HG03575 (cell line): ENCODE data around the gene MAN1A1.

Source experiments
- ATAC-seq: cut with Tn5 transposase; IDR thresholded peaks from one replicate; pipeline ENCODE4 v1.9.1; 2021; ENCODE audit not compliant: unreplicated experiment, insufficient number of reproducible peaks, low FRiP score; ENCODE audit errors: extremely low read depth

The MAN1A1 gene

GRCh38 chr6:119255492-119255891, 94.1 kb downstream of the MAN1A1 start:
- no peak for ATAC-seq

- ATAC-seq: no peak
These were observed 99.5 kb downstream of the MAN1A1 start for GRCh38 chr6:119250036-119250435.

GRCh38 chr6:119249319-119249718, 100.2 kb downstream of the MAN1A1 start:
- ATAC-seq: no peak

- ATAC-seq: no peak
These were observed 102.1 kb downstream of the MAN1A1 start for GRCh38 chr6:119247504-119247903.

- ATAC-seq: no peak
These were observed 105.9 kb downstream of the MAN1A1 start for GRCh38 chr6:119243657-119244056.

DNA sequence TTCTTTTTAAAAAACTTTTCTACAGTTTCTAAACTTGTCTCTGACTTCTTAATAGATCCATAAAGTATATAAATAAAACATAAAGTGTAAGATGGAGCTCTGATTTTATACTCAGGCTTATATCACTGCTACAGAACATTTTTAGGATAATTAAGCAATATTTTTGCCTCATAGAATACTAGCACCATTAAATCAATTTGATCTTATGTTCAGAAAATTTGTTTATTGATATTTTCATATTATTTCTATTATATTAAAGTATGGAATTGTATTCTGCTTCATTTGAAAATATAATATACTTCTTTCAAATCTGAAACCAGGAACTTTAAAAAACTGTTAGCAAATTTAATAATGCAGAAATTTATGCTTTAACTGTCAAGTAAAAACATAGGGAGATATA, 106.5 kb downstream of the MAN1A1 start:
- ATAC-seq: no peak

- ATAC-seq: no peak
These were observed 107.8 kb downstream of the MAN1A1 start for GRCh38 chr6:119241540-119242309.

DNA sequence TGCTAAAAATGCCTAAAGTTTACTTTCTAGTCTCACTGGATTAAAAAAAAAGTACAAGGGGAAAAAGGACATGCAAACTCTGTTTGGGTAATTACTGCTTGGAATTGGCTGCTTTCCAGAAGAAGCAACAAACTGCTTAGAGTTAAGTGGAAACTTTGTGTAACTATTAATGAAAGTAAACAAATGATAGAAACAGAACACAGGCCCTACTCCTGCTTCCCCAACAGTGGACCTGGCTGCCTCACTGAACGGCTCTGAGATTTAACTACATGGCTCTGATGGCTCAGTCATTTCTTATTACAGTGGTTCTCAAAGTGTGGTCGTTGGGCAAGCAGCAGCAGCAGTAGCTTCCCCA, 108.5 kb downstream of the MAN1A1 start:
- ATAC-seq: no peak

GRCh38 chr6:119240257-119241110, 109.1 kb downstream of the MAN1A1 start:
- no peak for ATAC-seq

DNA sequence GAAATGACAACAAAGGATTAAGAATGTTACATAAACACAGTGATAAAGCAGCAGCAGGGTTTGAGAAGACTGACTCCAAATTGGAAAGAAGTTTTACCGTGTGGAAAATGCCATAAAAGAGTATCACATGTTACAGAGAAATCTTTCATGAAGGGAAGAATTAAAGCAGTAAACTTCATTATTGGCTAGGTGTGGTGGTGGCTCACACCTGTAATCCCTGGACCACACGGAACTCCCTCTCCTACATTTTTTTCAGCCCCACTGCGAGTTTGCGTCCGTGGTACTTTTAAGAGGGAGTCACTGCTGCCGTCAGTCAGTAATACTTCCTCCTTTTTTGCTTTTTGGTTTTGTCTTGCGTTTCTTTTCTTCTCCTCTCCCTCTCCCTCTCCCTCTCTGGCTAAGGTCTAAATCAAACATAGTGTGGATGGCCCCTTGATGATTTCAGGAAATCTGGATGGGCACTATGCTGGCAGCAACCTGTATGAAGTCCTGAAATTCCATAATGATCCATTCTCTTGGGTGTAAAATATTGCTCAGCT, 112.3 kb downstream of the MAN1A1 start:
- ATAC-seq: no peak

DNA sequence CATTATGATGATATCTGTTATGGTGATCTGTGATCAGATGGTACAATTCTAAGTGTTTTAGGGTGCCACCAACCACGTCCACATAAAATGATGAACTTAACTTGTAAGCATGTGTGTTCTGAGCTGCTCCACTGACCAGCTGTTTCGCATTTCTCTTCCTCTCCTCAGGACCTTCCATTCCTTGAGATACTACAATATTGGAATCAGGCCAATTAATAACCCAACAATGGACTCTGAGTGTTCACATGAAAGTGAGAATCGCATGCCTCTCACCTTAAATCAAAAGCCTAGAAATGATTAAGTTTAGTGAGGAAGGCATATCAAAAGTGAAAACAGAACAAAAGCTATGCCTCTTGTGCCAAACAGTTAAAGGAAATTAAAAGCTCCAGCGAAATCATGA, 114.6 kb downstream of the MAN1A1 start:
- no peak for ATAC-seq

DNA sequence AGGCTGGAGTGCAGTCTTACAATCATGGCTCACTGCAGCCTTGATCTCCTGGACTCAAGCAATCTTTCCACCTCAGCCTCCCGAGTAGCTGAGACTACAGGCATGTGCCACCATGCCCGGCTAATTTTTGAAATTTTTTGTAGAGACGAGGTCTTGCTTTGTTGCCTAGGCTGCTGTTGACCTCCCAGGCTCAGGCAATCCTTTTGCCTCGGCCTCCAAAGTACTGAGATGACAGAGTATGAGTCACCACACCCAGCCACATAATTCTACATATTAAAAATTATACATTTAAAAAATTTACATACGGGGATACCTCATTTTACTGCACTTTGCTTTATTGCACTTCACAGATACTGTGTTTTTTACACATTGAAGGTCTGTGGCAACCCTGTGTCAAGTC, 115.1 kb downstream of the MAN1A1 start:
- ATAC-seq: no peak

- no peak for ATAC-seq
These were observed 116.1 kb downstream of the MAN1A1 start for GRCh38 chr6:119233312-119233984.

GRCh38 chr6:119231394-119231793, 118.2 kb downstream of the MAN1A1 start:
- ATAC-seq: no peak

- ATAC-seq: no peak
These were observed 119.4 kb downstream of the MAN1A1 start for GRCh38 chr6:119230160-119230559.

DNA sequence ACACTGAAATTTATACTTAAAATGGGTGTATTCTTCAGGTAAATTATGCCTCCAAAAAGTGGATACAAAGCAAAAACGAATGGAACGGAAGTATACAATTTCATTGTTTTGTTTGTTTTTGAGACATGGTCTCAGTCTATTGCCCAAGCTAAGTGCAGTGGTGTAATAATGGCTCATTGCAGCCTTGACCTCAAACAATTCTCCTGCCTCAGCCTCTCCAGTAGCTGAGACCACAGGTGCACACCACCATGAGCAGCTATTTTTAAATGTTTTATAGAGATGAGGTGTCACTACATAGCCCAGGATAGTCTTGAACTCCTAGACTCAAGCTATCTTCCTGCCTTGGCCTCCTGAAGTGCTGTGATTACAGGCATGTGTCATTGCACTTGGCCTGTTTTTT, 122.2 kb downstream of the MAN1A1 start:
- no peak for ATAC-seq

DNA sequence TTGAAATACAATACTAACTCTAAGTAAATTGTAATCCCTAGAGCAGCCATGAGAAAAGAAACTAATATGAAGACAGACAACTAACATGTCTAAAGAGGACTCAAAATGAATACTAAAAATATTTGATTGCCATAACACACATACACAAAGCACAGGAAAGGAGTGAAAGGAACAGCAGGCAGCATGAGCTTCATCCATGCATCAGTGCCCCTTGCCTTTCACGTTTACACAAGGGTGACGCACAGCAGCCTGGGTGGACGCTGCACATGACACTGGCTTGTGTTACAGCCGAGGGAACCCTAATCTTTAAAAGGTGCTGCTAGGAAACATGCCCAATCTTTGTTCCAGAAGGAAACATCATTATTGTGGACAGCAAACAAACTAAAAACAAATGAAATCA, 123.5 kb downstream of the MAN1A1 start:
- ATAC-seq: no peak

DNA sequence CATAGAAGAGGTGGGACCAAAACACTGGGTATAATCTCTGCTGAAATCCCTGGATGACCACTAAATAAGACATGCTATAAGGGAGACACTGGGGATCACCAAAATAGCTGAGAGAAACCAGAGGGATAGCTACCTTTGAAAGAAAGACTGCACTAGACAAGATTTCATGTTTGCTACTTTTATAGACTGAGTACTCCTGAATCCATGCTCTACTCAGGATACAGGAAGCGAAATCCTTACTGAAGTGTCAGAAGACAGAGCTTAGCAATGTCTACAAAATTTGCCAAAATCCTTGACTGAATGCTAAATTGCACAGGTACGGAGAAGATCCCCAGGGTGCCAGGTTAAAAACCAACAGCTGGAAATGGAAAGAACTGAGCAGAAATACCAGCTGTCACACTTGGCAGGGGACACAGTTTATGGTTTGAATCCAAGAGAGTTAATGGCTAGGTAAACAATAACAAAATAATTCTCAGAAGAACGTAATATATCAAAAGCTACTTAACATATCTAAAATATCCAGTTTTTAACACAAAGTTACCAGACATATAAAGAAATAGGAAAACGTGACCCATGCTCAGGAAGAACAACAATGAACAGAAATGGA, 125.4 kb downstream of the MAN1A1 start:
- ATAC-seq: no peak

DNA sequence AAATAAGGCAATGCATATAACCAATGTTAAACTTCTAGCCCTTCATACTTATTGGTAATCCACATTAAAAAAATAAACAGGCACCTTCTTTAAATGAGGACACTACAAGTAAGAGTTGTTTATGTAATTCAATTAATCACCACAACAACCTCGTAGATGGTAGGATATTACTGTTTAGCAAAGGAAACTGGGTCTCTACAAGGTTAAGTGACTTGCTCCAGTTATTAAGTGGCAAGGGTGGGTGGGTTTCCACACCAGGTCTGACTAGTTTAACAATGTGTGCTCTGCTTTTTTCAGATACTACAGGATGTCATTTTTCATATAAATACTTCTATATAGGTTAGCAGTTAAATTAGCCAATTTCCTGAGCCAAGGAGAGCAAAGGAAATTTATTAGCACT, 129.1 kb downstream of the MAN1A1 start:
- no peak for ATAC-seq
